PC-3 (cell line): Measurements from ENCODE around the gene ERCC5.

Source experiments
- EZH2 ChIP-seq: fragments of 300-600 bp; sonication (generic); IDR thresholded peaks from one replicate; pipeline ENCODE4 v1.6.1; 2017; ENCODE audit warnings: antibody characterized with exemption, mild to moderate bottlenecking, low read length; ENCODE audit not compliant: unreplicated experiment
- EZH2phosphoT487 ChIP-seq: fragments of 300-600 bp; sonication (generic); IDR thresholded peaks from 2 replicates; pipeline ENCODE4 v1.6.1; 2018; ENCODE audit warnings: mild to moderate bottlenecking, antibody characterized with exemption, low read length, borderline replicate concordance
- TF ChIP-seq, protein P1 (sequence below): fragments of 300-600 bp; sonication (generic); conservative IDR thresholded peaks from 2 replicates; pipeline ENCODE4 v1.5.1; 2017; ENCODE audit warnings: antibody characterized with exemption, low read depth, mild to moderate bottlenecking, low read length

DNA sequence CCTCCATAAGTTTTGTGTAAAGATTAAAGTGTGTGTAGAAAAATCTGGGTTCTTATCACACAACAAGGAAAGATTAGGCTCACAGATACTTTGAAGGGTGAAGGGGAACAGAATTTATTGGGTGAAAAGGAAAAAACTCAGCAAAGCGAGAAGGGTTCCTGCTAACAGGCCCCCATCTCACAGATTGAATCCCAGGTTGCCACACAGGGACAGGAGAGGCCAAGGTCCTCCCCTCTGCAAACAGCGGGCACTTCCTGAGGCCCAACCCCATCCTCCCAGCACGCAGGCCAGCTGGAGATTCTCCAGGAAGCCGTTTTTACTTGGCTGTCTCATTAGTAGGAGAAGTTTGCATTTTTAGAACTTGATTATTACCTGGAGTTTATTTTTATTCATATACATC, 15.2 kb upstream of the ERCC5 start:
- TF ChIP-seq, protein P1, sequence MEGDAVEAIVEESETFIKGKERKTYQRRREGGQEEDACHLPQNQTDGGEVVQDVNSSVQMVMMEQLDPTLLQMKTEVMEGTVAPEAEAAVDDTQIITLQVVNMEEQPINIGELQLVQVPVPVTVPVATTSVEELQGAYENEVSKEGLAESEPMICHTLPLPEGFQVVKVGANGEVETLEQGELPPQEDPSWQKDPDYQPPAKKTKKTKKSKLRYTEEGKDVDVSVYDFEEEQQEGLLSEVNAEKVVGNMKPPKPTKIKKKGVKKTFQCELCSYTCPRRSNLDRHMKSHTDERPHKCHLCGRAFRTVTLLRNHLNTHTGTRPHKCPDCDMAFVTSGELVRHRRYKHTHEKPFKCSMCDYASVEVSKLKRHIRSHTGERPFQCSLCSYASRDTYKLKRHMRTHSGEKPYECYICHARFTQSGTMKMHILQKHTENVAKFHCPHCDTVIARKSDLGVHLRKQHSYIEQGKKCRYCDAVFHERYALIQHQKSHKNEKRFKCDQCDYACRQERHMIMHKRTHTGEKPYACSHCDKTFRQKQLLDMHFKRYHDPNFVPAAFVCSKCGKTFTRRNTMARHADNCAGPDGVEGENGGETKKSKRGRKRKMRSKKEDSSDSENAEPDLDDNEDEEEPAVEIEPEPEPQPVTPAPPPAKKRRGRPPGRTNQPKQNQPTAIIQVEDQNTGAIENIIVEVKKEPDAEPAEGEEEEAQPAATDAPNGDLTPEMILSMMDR, result no peak
- TF ChIP-seq EZH2phosphoT487 (no peak), EZH2 (no peak)
